GM12878 (cell line): ENCODE data around the gene SNCAIP. TPM values are rescaled to one million over a fixed set of nuclear protein-coding genes. Genes with fewer than 3 reads are reported as not detected.

Experiments used
- ATAC-seq: fragments of 200-7000 bp; cut with Tn5 transposase; 3 replicates; pipeline ENCODE4 v1.9.1; 2020; ENCODE audit warnings: mild to moderate bottlenecking, moderate library complexity
- BruUV-seq: library from RNA; stranded (reverse); fragments of 400-500 nt; replicated peaks from 2 replicates; lab custom pipeline; 2021; lab: Mats Ljungman, UMichigan
- CTCF ChIA-PET: fragments of 300-600 bp; sonication (Branson Sonifier 250); formaldehyde crosslinking; extraction: SDS; loops from one replicate; lab custom pipeline; 2021; ENCODE audit warnings: inconsistent platforms; lab: Yijun Ruan, JAX
- POLR2A ChIA-PET: fragments of 350-600 bp; formaldehyde crosslinking; extraction: SDS; loops from one replicate; lab custom pipeline; 2021; ENCODE audit warnings: inconsistent platforms; lab: Charles Lee
- RAD21 ChIA-PET: fragments of 300-600 bp; sonication (Branson Sonifier 250); formaldehyde crosslinking; loops from one replicate; lab custom pipeline; 2023; ENCODE audit warnings: antibody characterized with exemption; ENCODE audit not compliant: unreplicated experiment; lab: Charles Lee
- SMC1A ChIA-PET: fragments of 300-600 bp; sonication (Branson Sonifier 250); formaldehyde crosslinking; loops from one replicate; lab custom pipeline; 2023; ENCODE audit not compliant: unreplicated experiment, uncharacterized antibody; lab: Charles Lee
- DNase-seq: peaks from one replicate; pipeline ENCODE4 v3.0.0-alpha.2; 2011; ENCODE audit warnings: low read depth, low spot score
- FAIRE-seq: peaks from 3 replicates; lab custom pipeline; 2011; peaks lifted over from hg19 to GRCh38; lab: Jason Lieb, UNC
- H2AFZ ChIP-seq: 2 replicates; pipeline ENCODE4 v1.6.0; 2011; ENCODE audit warnings: low read depth, low read length, control low read depth; ENCODE audit not compliant: control insufficient read depth
- H3K27ac ChIP-seq: 2 replicates; pipeline ENCODE4 v1.5.1; 2011; ENCODE audit warnings: control low read depth; ENCODE audit not compliant: control insufficient read depth, insufficient read depth
- H3K27me3 ChIP-seq, 2 experiments: replicated peaks in 1 of 2; 2 replicates each; pipeline versions ENCODE4 v1.6.0 to v1.6.1; 2011; ENCODE audit warnings: low read length in 1 of 2; ENCODE audit not compliant: control insufficient read depth in 2 of 2, insufficient read depth in 2 of 2
- H3K36me3 ChIP-seq, 2 experiments: 2 replicates each; pipeline ENCODE4 v1.5.1; 2011; ENCODE audit warnings: low read length in 1 of 2; ENCODE audit not compliant: control insufficient read depth in 2 of 2, insufficient read depth in 2 of 2
- H3K4me1 ChIP-seq: 2 replicates; pipeline ENCODE4 v1.6.1; 2011; ENCODE audit warnings: mild to moderate bottlenecking, low read length, moderate library complexity, mixed read lengths; ENCODE audit not compliant: control insufficient read depth, insufficient read depth
- H3K4me2 ChIP-seq: 2 replicates; pipeline ENCODE4 v1.6.0; 2011; ENCODE audit warnings: control low read depth; ENCODE audit not compliant: control insufficient read depth, insufficient read depth
- H3K4me3 ChIP-seq: fragments of 200-600 bp; sonication (generic); 2 replicates; pipeline ENCODE4 v1.5.1; 2016
- H3K79me2 ChIP-seq: 2 replicates; pipeline ENCODE4 v1.6.0; 2011; ENCODE audit warnings: low read length; ENCODE audit not compliant: control insufficient read depth, insufficient read depth
- H3K9ac ChIP-seq: 2 replicates; pipeline ENCODE4 v1.8.0; 2011; ENCODE audit warnings: low read length, control low read depth, mixed read lengths; ENCODE audit not compliant: control insufficient read depth, insufficient read depth
- H3K9me3 ChIP-seq: replicated peaks from 3 replicates; pipeline ENCODE4 v1.5.1; 2011; ENCODE audit warnings: mild to moderate bottlenecking, low read length; ENCODE audit not compliant: control insufficient read depth, insufficient read depth
- H4K20me1 ChIP-seq: 2 replicates; pipeline ENCODE4 v1.6.0; 2011; ENCODE audit not compliant: control insufficient read depth, insufficient read depth
- BACH1 ChIP-seq: fragments of 450-650 bp; IDR thresholded peaks from 2 replicates; pipeline ENCODE4 v1.6.1; 2017; ENCODE audit warnings: mild to moderate bottlenecking, borderline replicate concordance
- CHD1 ChIP-seq: IDR thresholded peaks from 2 replicates; pipeline ENCODE4 v1.6.1; 2012; ENCODE audit warnings: low read depth, low read length, improper control_type of control experiment
- CHD2 ChIP-seq: IDR thresholded peaks from 2 replicates; pipeline ENCODE4 v1.6.1; 2011; ENCODE audit warnings: low read depth, low read length, improper control_type of control experiment, borderline replicate concordance
- CHD4 ChIP-seq: fragments of 200-600 bp; sonication (generic); IDR thresholded peaks from 2 replicates; pipeline ENCODE4 v1.6.1; 2016; ENCODE audit warnings: mild to moderate bottlenecking
- NFIC ChIP-seq: IDR thresholded peaks from 2 replicates; pipeline ENCODE4 v1.6.1; 2012; ENCODE audit warnings: low read depth, mild to moderate bottlenecking, inconsistent platforms, low read length, moderate library complexity
- RELA ChIP-seq: fragments of 450-650 bp; IDR thresholded peaks from 2 replicates; pipeline ENCODE4 v1.8.0; 2014; ENCODE audit warnings: borderline replicate concordance; ENCODE audit not compliant: partially characterized antibody
- REST ChIP-seq: IDR thresholded peaks from 2 replicates; pipeline ENCODE4 v1.6.1; 2012; ENCODE audit warnings: mild to moderate bottlenecking, low read depth, low read length
- SREBF2 ChIP-seq: IDR thresholded peaks from 2 replicates; pipeline ENCODE4 v1.6.1; 2012; ENCODE audit warnings: mild to moderate bottlenecking, low read length
- STAT3 ChIP-seq: IDR thresholded peaks from 2 replicates; pipeline ENCODE4 v1.6.1; 2011; ENCODE audit warnings: low read depth, low read length, improper control_type of control experiment
- TCF3 ChIP-seq: IDR thresholded peaks from 2 replicates; pipeline ENCODE4 v1.6.1; 2012; ENCODE audit warnings: low read depth, mild to moderate bottlenecking, low read length, borderline replicate concordance; ENCODE audit not compliant: insufficient read depth
- WGBS: methylation state at CpG from one replicate; pipeline ENCODE4 v1.1.6; 2016; ENCODE audit warnings: low lambda C conversion rate; ENCODE audit not compliant: insufficient replicate concordance, insufficient coverage; ENCODE audit errors: missing lambda C conversion rate; 5-methylcytosine and 5-hydroxymethylcytosine counted together
- in situ Hi-C: fragments of 300-500 bp; cut with MboI; formaldehyde crosslinking; loops from 9 replicates; pipeline ENCODE4 v1.14.3; 2018; ENCODE audit warnings: mixed read lengths
- intact Hi-C: fragments of 100-400 bp; cut with micrococcal nuclease; formaldehyde crosslinking; loops from one replicate; pipeline ENCODE4 v1.14.2; 2022; ENCODE audit not compliant: unreplicated experiment
- polyA plus RNA-seq, 11 experiments: library from polyadenylated mRNA; depleted of rRNA in 4 of 11; unstranded in 6 of 11; stranded (reverse) in 5 of 11; fragments of >200 nt; fragmentation: Nextera tagmentation in 4 of 11; fragmentation: Illumina TruSeq in 1 of 11; extraction: Ambion mirVana in 4 of 11; extraction: Trizol in 1 of 11; gene quantifications; 1 replicate in 1 of 11; 2 replicates in 10 of 11; pipeline versions ENCODE4 v1.2.1 to v1.2.3, GENCODE V29; 2011 to 2016; ENCODE audit warnings: inconsistent platforms in 2 of 11, missing spikeins in 2 of 11, low read depth in 1 of 11
- total RNA-seq, 4 experiments: library from RNA; depleted of rRNA in 3 of 4; stranded (reverse); fragments of >200 nt in 3 of 4; fragmentation: Illumina TruSeq in 1 of 4; extraction: Trizol in 1 of 4; gene quantifications; 2 replicates each; pipeline versions ENCODE4 v1.2.1 to v1.2.3, GENCODE V29; 2013 to 2021
- TF ChIP-seq, protein P1 (sequence below): IDR thresholded peaks from 2 replicates; pipeline ENCODE4 v1.6.1; 2011; ENCODE audit warnings: mild to moderate bottlenecking, low read depth, low read length, moderate library complexity; ENCODE audit not compliant: insufficient replicate concordance
- TF ChIP-seq, protein P2 (sequence below): fragments of 150-350 bp; IDR thresholded peaks from 2 replicates; pipeline ENCODE4 v1.6.1; 2014; ENCODE audit warnings: mild to moderate bottlenecking, low read depth, low read length
- TF ChIP-seq, protein P3 (sequence below): fragments of 450-650 bp; IDR thresholded peaks from 2 replicates; pipeline ENCODE4 v1.6.1; 2017; ENCODE audit warnings: mild to moderate bottlenecking

Gene SNCAIP
- total and polyA plus RNA-seq, 10 of the 15 experiments (the other 5 are each of a cell fraction or from before 2014, with no cell fraction given): 0.03 to 0.62 (median 0.16) TPM; not detected in 1

DNA sequence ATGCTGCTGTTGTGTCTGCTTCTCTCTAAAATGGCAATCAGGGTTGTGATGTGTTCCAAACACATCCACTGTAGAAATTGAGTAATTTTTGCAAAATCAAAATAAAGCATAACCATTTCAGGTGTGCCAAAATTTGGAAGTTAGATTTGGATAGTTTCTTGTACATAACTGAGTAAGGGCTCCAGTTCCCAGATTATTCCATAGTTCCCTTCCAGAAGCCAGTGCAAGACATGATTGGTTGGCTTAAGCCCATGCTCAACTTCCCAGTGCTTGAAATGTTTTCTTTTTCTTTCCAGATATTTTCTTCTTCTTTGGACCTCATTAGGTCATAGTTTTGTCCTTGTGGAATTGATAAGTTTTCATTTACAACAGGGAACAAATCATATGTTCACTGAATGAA, 64.2 kb downstream of the SNCAIP start (continued):
- no peak for TF ChIP-seq REST
- TF ChIP-seq, protein P1, sequence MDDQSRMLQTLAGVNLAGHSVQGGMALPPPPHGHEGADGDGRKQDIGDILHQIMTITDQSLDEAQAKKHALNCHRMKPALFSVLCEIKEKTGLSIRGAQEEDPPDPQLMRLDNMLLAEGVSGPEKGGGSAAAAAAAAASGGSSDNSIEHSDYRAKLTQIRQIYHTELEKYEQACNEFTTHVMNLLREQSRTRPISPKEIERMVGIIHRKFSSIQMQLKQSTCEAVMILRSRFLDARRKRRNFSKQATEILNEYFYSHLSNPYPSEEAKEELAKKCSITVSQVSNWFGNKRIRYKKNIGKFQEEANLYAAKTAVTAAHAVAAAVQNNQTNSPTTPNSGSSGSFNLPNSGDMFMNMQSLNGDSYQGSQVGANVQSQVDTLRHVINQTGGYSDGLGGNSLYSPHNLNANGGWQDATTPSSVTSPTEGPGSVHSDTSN: no peak
- TF ChIP-seq, protein P2, sequence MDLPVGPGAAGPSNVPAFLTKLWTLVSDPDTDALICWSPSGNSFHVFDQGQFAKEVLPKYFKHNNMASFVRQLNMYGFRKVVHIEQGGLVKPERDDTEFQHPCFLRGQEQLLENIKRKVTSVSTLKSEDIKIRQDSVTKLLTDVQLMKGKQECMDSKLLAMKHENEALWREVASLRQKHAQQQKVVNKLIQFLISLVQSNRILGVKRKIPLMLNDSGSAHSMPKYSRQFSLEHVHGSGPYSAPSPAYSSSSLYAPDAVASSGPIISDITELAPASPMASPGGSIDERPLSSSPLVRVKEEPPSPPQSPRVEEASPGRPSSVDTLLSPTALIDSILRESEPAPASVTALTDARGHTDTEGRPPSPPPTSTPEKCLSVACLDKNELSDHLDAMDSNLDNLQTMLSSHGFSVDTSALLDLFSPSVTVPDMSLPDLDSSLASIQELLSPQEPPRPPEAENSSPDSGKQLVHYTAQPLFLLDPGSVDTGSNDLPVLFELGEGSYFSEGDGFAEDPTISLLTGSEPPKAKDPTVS: no peak

- Histone ChIP-seq H3K9ac (no peak overlapping the region), H3K27me3 (no peaks in the 10 kb centered on the region), H3K9me3 (no peaks in the 10 kb centered on the region), H3K79me2 (no peaks in the 10 kb centered on the region), H4K20me1 (no peaks in the 10 kb centered on the region), H3K4me3 (no peak overlapping the region), H3K4me1 (0 out of 2 replicates have a peak, but pooled peaks cover under 1% of the 10 kb centered on the region), H2AFZ (no peak overlapping the region), H3K36me3 (no peaks in the 10 kb centered on the region), H3K27ac (no peak overlapping the region), H3K4me2 (no peak overlapping the region)
- SMC1A ChIA-PET: interaction anchor here (0.8 kb wide), 1 partner anchor 15 kb away, joined by 3 read pairs; no protein-coding TSS in a partner anchor
- POLR2A ChIA-PET: no interaction called here
- intact Hi-C loops: no loop called here
- RAD21 ChIA-PET: no interaction called here
- in situ Hi-C loops: no loop called here
- CTCF ChIA-PET: no interaction called here
- BruUV-seq: no TSS peak
- whole genome bisulfite sequencing: 0% methylated on average over 1 of the region's 1 CpG
- DNase-seq (no peak), ATAC-seq (no peak), FAIRE-seq (no peak)
- TF ChIP-seq CHD1 (no peak), RELA (no peak), CHD2 (no peak), BACH1 (no peak), STAT3 (no peak), NFIC (no peak), SREBF2 (no peak), TCF3 (no peak), CHD4 (no peak)
- TF ChIP-seq, protein P2: no peak
- TF ChIP-seq, protein P3, sequence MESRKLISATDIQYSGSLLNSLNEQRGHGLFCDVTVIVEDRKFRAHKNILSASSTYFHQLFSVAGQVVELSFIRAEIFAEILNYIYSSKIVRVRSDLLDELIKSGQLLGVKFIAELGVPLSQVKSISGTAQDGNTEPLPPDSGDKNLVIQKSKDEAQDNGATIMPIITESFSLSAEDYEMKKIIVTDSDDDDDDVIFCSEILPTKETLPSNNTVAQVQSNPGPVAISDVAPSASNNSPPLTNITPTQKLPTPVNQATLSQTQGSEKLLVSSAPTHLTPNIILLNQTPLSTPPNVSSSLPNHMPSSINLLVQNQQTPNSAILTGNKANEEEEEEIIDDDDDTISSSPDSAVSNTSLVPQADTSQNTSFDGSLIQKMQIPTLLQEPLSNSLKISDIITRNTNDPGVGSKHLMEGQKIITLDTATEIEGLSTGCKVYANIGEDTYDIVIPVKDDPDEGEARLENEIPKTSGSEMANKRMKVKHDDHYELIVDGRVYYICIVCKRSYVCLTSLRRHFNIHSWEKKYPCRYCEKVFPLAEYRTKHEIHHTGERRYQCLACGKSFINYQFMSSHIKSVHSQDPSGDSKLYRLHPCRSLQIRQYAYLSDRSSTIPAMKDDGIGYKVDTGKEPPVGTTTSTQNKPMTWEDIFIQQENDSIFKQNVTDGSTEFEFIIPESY: no peak
Observed at GRCh38 chr5:122377026-122377425, 65.0 kb downstream of the SNCAIP start.
